H1 (cell line): ENCODE measurements around the gene MID1. TPM values are rescaled to one million over a fixed set of nuclear protein-coding genes. Genes with fewer than 3 reads are reported as not detected.

ENCODE experiments used
- CTCF ChIA-PET: fragments of 300-600 bp; sonication (Branson Sonifier 250); formaldehyde crosslinking; loops from one replicate; lab custom pipeline; 2021; ENCODE audit not compliant: partially characterized antibody; lab: Charles Lee
- POLR2A ChIA-PET: fragments of 300-600 bp; sonication (Branson Sonifier 250); formaldehyde crosslinking; loops from one replicate; lab custom pipeline; 2021; ENCODE audit warnings: inconsistent platforms; ENCODE audit not compliant: partially characterized antibody; lab: Charles Lee
- DNase-seq, 2 experiments: peaks; one replicate each; pipeline versions ENCODE4 v3.0.0 to v3.0.0-alpha.2; 2010 to 2022; ENCODE audit warnings: low spot score in 2 of 2, low read depth in 1 of 2, mixed read lengths in 1 of 2
- FAIRE-seq: peaks from 2 replicates; lab custom pipeline; 2011; peaks lifted over from hg19 to GRCh38; lab: Jason Lieb, UNC
- H2AFZ ChIP-seq: 2 replicates; pipeline ENCODE4 v1.8.1; 2012; ENCODE audit warnings: low read length, inconsistent platforms
- H2AK5ac ChIP-seq: 2 replicates; pipeline ENCODE4 v1.6.1; 2013; ENCODE audit warnings: low read depth, low read length
- H2BK120ac ChIP-seq: replicated peaks from 2 replicates; pipeline ENCODE3; 2013; ENCODE audit warnings: low read depth, low read length, inconsistent platforms
- H2BK12ac ChIP-seq: 2 replicates; pipeline ENCODE4 v1.6.1; 2013; ENCODE audit warnings: low read depth, low read length
- H2BK15ac ChIP-seq: 2 replicates; pipeline ENCODE4 v1.6.1; 2013; ENCODE audit warnings: low read length
- H2BK20ac ChIP-seq: 2 replicates; pipeline ENCODE4 v1.6.1; 2013; ENCODE audit warnings: low read length
- H2BK5ac ChIP-seq: 2 replicates; pipeline ENCODE4 v1.6.1; 2013; ENCODE audit warnings: low read depth, low read length
- H3K14ac ChIP-seq: 2 replicates; pipeline ENCODE4 v1.6.1; 2013; ENCODE audit warnings: inconsistent platforms; ENCODE audit not compliant: insufficient read length
- H3K18ac ChIP-seq: 2 replicates; pipeline ENCODE4 v1.6.1; 2013; ENCODE audit warnings: low read length; ENCODE audit errors: extremely low read depth
- H3K23ac ChIP-seq: 2 replicates; pipeline ENCODE4 v1.6.1; 2013; ENCODE audit warnings: inconsistent platforms; ENCODE audit not compliant: insufficient read length
- H3K23me2 ChIP-seq: 2 replicates; pipeline ENCODE4 v1.6.1; 2013; ENCODE audit warnings: low read depth, low read length
- H3K27ac ChIP-seq: 2 replicates; pipeline ENCODE4 v1.6.1; 2011; ENCODE audit warnings: low read depth, low read length, inconsistent platforms
- H3K27me3 ChIP-seq, 4 experiments: replicated peaks in 1 of 4; 1 replicate in 1 of 4; 2 replicates in 3 of 4; pipeline versions ENCODE4 v1.6.1 to v1.8.1; 2011 to 2013; ENCODE audit warnings: low read length in 3 of 4, mild to moderate bottlenecking in 3 of 4, inconsistent platforms in 2 of 4, mixed read lengths in 2 of 4, moderate library complexity in 1 of 4; ENCODE audit not compliant: control insufficient read depth in 3 of 4, insufficient read depth in 3 of 4; ENCODE audit errors: extremely low read depth in 1 of 4
- H3K36me3 ChIP-seq, 4 experiments: 2 replicates each; pipeline versions ENCODE4 v1.6.1 to v1.8.1; 2011 to 2013; ENCODE audit warnings: mild to moderate bottlenecking in 4 of 4, low read length in 3 of 4, moderate library complexity in 2 of 4, control low read depth in 1 of 4, inconsistent platforms in 1 of 4; ENCODE audit not compliant: insufficient read depth in 4 of 4, control insufficient read depth in 2 of 4
- H3K4ac ChIP-seq: replicated peaks from 2 replicates; pipeline ENCODE3; 2013; ENCODE audit warnings: low read length, low read depth, mixed read lengths, inconsistent platforms; ENCODE audit not compliant: insufficient read length
- H3K4me1 ChIP-seq, 4 experiments: replicated peaks in 1 of 4; 1 replicate in 1 of 4; 2 replicates in 3 of 4; pipeline versions ENCODE4 v1.6.1 to v1.8.1; 2011 to 2013; ENCODE audit warnings: low read length in 3 of 4, inconsistent platforms in 2 of 4, mixed read lengths in 1 of 4; ENCODE audit not compliant: insufficient read depth in 4 of 4, control insufficient read depth in 3 of 4
- H3K4me2 ChIP-seq, 2 experiments: 2 replicates each; pipeline versions ENCODE4 v1.6.1 to v1.8.1; 2011 to 2013; ENCODE audit warnings: low read depth in 2 of 2, low read length in 2 of 2, control low read depth in 1 of 2, inconsistent platforms in 1 of 2, mild to moderate bottlenecking in 1 of 2; ENCODE audit not compliant: insufficient read depth in 1 of 2
- H3K4me3 ChIP-seq, 4 experiments: fragments of 200-600, 300-600 bp in 1 of 4; sonication (generic), shearing (Covaris generic), sonication (Bioruptor Twin) in 1 of 4; 2 replicates each; pipeline versions ENCODE4 v1.5.1 to v1.8.1; 2011 to 2016; ENCODE audit warnings: low read length in 4 of 4, low read depth in 3 of 4, control low read depth in 2 of 4, inconsistent platforms in 2 of 4, mild to moderate bottlenecking in 2 of 4, mixed read lengths in 1 of 4, moderate library complexity in 1 of 4; ENCODE audit not compliant: insufficient read depth in 2 of 4; ENCODE audit errors: extremely low read depth in 1 of 4
- H3K56ac ChIP-seq: replicated peaks from 2 replicates; pipeline ENCODE3; 2013; ENCODE audit warnings: low read depth, mild to moderate bottlenecking, mixed read lengths, low read length, inconsistent platforms; ENCODE audit not compliant: insufficient read length
- H3K79me1 ChIP-seq: 2 replicates; pipeline ENCODE4 v1.6.1; 2013; ENCODE audit warnings: low read depth, low read length, control low read depth
- H3K79me2 ChIP-seq, 2 experiments: 2 replicates each; pipeline versions ENCODE4 v1.6.1 to v1.8.1; 2012 to 2013; ENCODE audit warnings: low read length in 2 of 2, mild to moderate bottlenecking in 2 of 2, inconsistent platforms in 1 of 2; ENCODE audit not compliant: insufficient read depth in 2 of 2, control insufficient read depth in 1 of 2
- H3K9ac ChIP-seq, 4 experiments: replicated peaks in 1 of 4; 1 replicate in 1 of 4; 2 replicates in 3 of 4; pipeline versions ENCODE4 v1.6.1 to v1.8.1; 2011 to 2013; ENCODE audit warnings: low read depth in 3 of 4, low read length in 3 of 4, control low read depth in 2 of 4, mild to moderate bottlenecking in 2 of 4, moderate library complexity in 2 of 4, inconsistent platforms in 1 of 4; ENCODE audit errors: extremely low read depth in 1 of 4
- H3K9me3 ChIP-seq, 2 experiments: 2 replicates each; pipeline versions ENCODE4 v1.6.1 to v1.8.1; 2012 to 2013; ENCODE audit warnings: mild to moderate bottlenecking in 2 of 2, moderate library complexity in 2 of 2, control low read depth in 1 of 2, inconsistent platforms in 1 of 2, low read depth in 1 of 2, low read length in 1 of 2, mixed read lengths in 1 of 2; ENCODE audit not compliant: insufficient read depth in 2 of 2
- H4K20me1 ChIP-seq, 2 experiments: replicated peaks in 1 of 2; 2 replicates each; pipeline versions ENCODE3 to v1.8.1; 2011 to 2013; ENCODE audit warnings: inconsistent platforms in 2 of 2, low read length in 2 of 2, mild to moderate bottlenecking in 1 of 2; ENCODE audit not compliant: insufficient read depth in 2 of 2, control insufficient read depth in 1 of 2
- H4K5ac ChIP-seq: 2 replicates; pipeline ENCODE4 v1.6.1; 2013; ENCODE audit warnings: low read length, low read depth, mixed read lengths, inconsistent platforms; ENCODE audit not compliant: insufficient read length
- H4K8ac ChIP-seq: 2 replicates; pipeline ENCODE4 v1.8.0; 2013; ENCODE audit warnings: mild to moderate bottlenecking, moderate library complexity, low read length, inconsistent platforms; ENCODE audit not compliant: insufficient read depth; ENCODE audit errors: extremely low read depth
- H4K91ac ChIP-seq: replicated peaks from 2 replicates; pipeline ENCODE3; 2013; ENCODE audit warnings: low read length, mixed read lengths, inconsistent platforms; ENCODE audit not compliant: insufficient read length
- POU5F1 ChIP-seq: IDR thresholded peaks from 2 replicates; pipeline ENCODE4 v1.6.1; 2011; ENCODE audit warnings: low read depth, mild to moderate bottlenecking, low read length, moderate library complexity
- SIRT6 ChIP-seq: IDR thresholded peaks from one replicate; pipeline ENCODE4 v1.7.1; 2012; ENCODE audit warnings: low read length, inconsistent platforms
- polyA plus RNA-seq, 7 experiments: library from polyadenylated mRNA; depleted of rRNA in 3 of 7; stranded (reverse) in 5 of 7; unstranded in 2 of 7; fragments of >200 nt in 5 of 7; fragments of 200-250 nt in 2 of 7; gene quantifications; 1 replicate in 5 of 7; 2 replicates in 1 of 7; 4 replicates in 1 of 7; pipeline versions ENCODE4 v1.2.1 to v1.2.3, GENCODE V29; 2011 to 2013; ENCODE audit warnings: missing spikeins in 2 of 7, mixed read lengths in 2 of 7
- total RNA-seq: library from RNA; stranded (reverse); fragmentation: NEBNext Ultra II Directional; extraction: Animal tissue kit (Norgen Biotek cat#: 25700); gene quantifications from 2 replicates; pipeline ENCODE4 v1.2.1, GENCODE V29; 2021

The MID1 gene
- total and polyA plus RNA-seq, 2 of the 8 experiments (the other 6 are each of a cell fraction or from before 2014, with no cell fraction given): 12.9 to 54.3 TPM

DNA sequence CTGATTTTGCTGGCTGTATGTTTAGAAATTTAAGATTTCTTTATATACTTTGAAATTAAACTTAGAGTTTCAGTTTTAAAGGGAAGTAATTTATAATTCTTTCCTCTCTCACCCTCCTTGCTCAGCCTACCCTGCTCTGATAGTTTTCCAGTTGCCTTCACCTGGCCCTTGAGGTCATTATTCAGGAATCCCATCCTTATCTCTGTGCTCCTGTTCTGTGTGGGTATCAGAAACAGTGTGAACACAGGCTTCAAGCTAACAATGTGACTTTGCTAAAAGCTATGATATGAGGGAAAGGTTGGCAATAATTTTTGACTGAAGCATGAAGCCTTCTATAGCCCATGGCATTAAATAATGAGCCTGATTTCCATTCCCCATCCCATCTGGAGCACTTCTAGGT, 128.1 kb downstream of the MID1 start:
- Histone ChIP-seq H2BK120ac (no peak overlapping the region), H3K4ac (no peak overlapping the region), H3K4me3 (no peak overlapping the region), H2BK15ac (no peak overlapping the region), H2AFZ (no peak overlapping the region), H3K18ac (no peak overlapping the region), H2AK5ac (no peak overlapping the region), H3K79me2 (no peaks in the 10 kb centered on the region), H3K36me3 (peaks cover 0 to 4% (median 0%) of the 10 kb centered on the region in 4 experiments; a peak in 1 of 8 replicates), H3K56ac (no peak overlapping the region), H3K27ac (no peak overlapping the region), H2BK20ac (no peak overlapping the region), H2BK5ac (no peak overlapping the region), H3K23ac (no peak overlapping the region), H2BK12ac (no peak overlapping the region), H3K79me1 (no peaks in the 10 kb centered on the region), H3K4me1 (no peaks in the 10 kb centered on the region)
- DNase-seq: no peak
- TF ChIP-seq SIRT6: no peak
- no peak for TF ChIP-seq POU5F1
- TF ChIP-seq, all 59 proteins: peak for 0
- Histone ChIP-seq H4K5ac (no peak overlapping the region), H3K9me3 (no peaks in the 10 kb centered on the region), H3K4me2 (no peak overlapping the region), H4K91ac (no peak overlapping the region), H4K8ac (no peak overlapping the region), H3K23me2 (no peaks in the 10 kb centered on the region), H3K9ac (no peak overlapping the region), H3K14ac (no peak overlapping the region), H3K27me3 (no peaks in the 10 kb centered on the region), H4K20me1 (no peaks in the 10 kb centered on the region)
- POLR2A ChIA-PET: no interaction called here
- no peak for FAIRE-seq
- CTCF ChIA-PET: interaction anchor here (0.6 to 0.9 kb wide), 2 partner anchors 61 to 302 kb away, joined by 3 read pairs; no protein-coding TSS in a partner anchor
